Heart right ventricle (tissue), 16 donors: ENCODE measurements around the gene LIN9. TPM values are rescaled to one million over a fixed set of nuclear protein-coding genes. Genes with fewer than 3 reads are reported as not detected.
A peak's percentile ranks its signal among the peaks of the same experiment; 100 is the strongest.

Experiments used
- ATAC-seq, 8 donors: fragments of 200-7000 bp; cut with Tn5 transposase; one replicate each; pipeline ENCODE4 v1.9.1; 2020; ENCODE audit warnings: mild to moderate bottlenecking in 8 of 8, moderate library complexity in 8 of 8, moderate number of reproducible peaks in 1 of 8
- DNase-seq, 2 donors: peaks; one replicate each; pipeline ENCODE4 v3.0.0-alpha.2; 2020
- H3K27ac ChIP-seq, 10 donors: fragments of 200-600 bp; sonication (generic) in 2 of 10; one replicate each; pipeline versions ENCODE4 v1.5.0 to v1.8.0; 2020 to 2022; ENCODE audit warnings: mild to moderate bottlenecking in 3 of 10
- H3K27me3 ChIP-seq, 7 donors: fragments of 200-600 bp; one replicate each; pipeline ENCODE4 v1.8.0; 2021 to 2022; ENCODE audit warnings: mild to moderate bottlenecking in 2 of 7
- H3K36me3 ChIP-seq, 9 donors: fragments of 200-600 bp; sonication (generic) in 1 of 9; one replicate each; pipeline versions ENCODE4 v1.5.0 to v1.8.0; 2020 to 2022; ENCODE audit warnings: mild to moderate bottlenecking in 2 of 9
- H3K4me1 ChIP-seq, 9 donors: fragments of 200-600 bp; sonication (generic) in 1 of 9; one replicate each; pipeline versions ENCODE4 v1.5.0 to v1.8.0; 2020 to 2022; ENCODE audit warnings: mild to moderate bottlenecking in 4 of 9
- H3K4me3 ChIP-seq, 10 donors: fragments of 200-600 bp; sonication (generic) in 2 of 10; one replicate each; pipeline versions ENCODE4 v1.5.0 to v1.8.0; 2020 to 2022; ENCODE audit warnings: mild to moderate bottlenecking in 7 of 10, moderate library complexity in 2 of 10
- H3K9me3 ChIP-seq, 11 donors: fragments of 200-600 bp in 10 of 11; sonication (generic) in 2 of 11; one replicate each; pipeline versions ENCODE4 v1.5.0 to v1.8.0; 2013 to 2022; ENCODE audit warnings: mild to moderate bottlenecking in 2 of 11, control low read depth in 1 of 11, moderate library complexity in 1 of 11
- WGBS, 2 donors: extraction: QIAGEN DNeasy Blood & Tissue Kit; methylation state at CpG; one replicate each; pipeline ENCODE4 v1.1.7; 2013; ENCODE audit warnings: inconsistent platforms in 1 of 2; 5-methylcytosine and 5-hydroxymethylcytosine counted together
- intact Hi-C, 10 donors: fragments of 100-400 bp; cut with DNase I; formaldehyde crosslinking; loops; one replicate each; pipeline versions ENCODE4 v1.11.1 to v1.14.2; 2022
- polyA plus RNA-seq, 2 donors: library from polyadenylated mRNA; stranded (reverse); fragments of 200-250 nt; gene quantifications; one replicate each; pipeline ENCODE4 v1.2.3, GENCODE V29; 2013
- total RNA-seq, 10 donors: library from RNA; stranded (reverse); fragmentation: NEBNext Ultra II Directional in 3 of 10; extraction: Animal tissue kit (Norgen Biotek cat#: 25700) in 3 of 10; gene quantifications; one replicate each; pipeline versions ENCODE4 v1.2.1 to v1.2.4, GENCODE V29; 2021 to 2023
- TF ChIP-seq, protein P1 (sequence below), 9 donors: fragments of 200-600 bp; sonication (generic) in 2 of 9; IDR thresholded peaks; one replicate each; pipeline versions ENCODE4 v1.5.0 to v1.8.0; 2021 to 2022; ENCODE audit warnings: antibody characterized with exemption in 9 of 9, mild to moderate bottlenecking in 5 of 9, moderate library complexity in 1 of 9
- donor health status: Arrhythmogenic right ventricular cardiomyopathy.
- donor health status: ischemic (EF 13 %, LVEDD 7.1; RV severe dilation, severe dysfunction).
- donor health status: healthy with polysubstance abuse.
- donor health status: DM: no; HTN: yes; CAD: no.
- donor health status: DM: no; HTN: no; CAD: no.
- donor health status: ischemic (EF 25% LVEDD 6.9; RV normal size, moderate dysfunction).
- donor health status: ischemic (EF 25% LVEDD 5.7; RV mildly dilated, moderate dysfunction).
- donor health status: healthy.
- donor health status: DM: yes; HTN: yes; CAD: no.
- donor health status: Ischemic cardiomyopathy.
- donor health status: ischemic (EF 35%, LVEDD 5.7; RV mildly dilated, moderate dysfunction).
- donor health status: nonischemic (EF 11% LVEDD 7.7; RV severe dilation, severe dysfunction).
- donor health status: DM: yes; HTN: yes; CAD: no.
- donor health status: PGD.
- donor health status: ischemic (EF 29% LVEDD 5.4; RV normal size, mild dysfunction).
- donor health status: nonischemic (EF 23%, LVEDD 6.1; RV moderate dilation, normal function).

LIN9 gene
- total and polyA plus RNA-seq, 12 donors = 5.8 to 25.6 (median 18.0) TPM

DNA sequence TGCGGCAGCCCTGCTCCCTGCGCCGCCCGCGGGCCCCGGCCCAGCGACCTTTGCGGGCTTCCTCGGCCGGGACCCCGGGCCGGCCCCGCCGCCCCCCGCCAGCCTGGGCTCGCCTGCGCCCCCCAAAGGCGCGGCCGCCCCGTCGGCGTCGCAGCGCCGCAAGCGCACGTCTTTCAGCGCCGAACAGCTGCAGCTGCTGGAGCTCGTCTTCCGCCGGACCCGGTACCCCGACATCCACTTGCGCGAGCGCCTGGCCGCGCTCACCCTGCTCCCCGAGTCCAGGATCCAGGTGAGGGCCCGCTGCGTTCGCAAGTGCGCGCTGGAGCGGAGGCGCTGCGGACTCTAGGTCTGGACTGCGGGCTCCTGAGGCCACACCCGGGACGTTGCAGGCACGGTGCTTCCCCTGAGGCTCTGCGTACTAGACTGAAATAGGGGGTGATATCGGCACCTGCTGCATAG, 85.1 kb downstream of the LIN9 start:
- no peak for DNase-seq
- Histone ChIP-seq H3K27me3 (peaks cover 0 to 38% (median 11%) of the 10 kb centered on the region in 7 donors), H3K4me1 (peaks cover 0 to 10% (median 4%) of the 10 kb centered on the region in 9 donors), H3K4me3 (peak overlapping the region in 9 of 10 donors; percentile 40 to 57 (median 55)), H3K36me3 (no peaks in the 10 kb centered on the region), H3K27ac (no peak overlapping the region), H3K9me3 (no peaks in the 10 kb centered on the region)
- ATAC-seq = peak in 4 of 8 donors; percentile 33 to 45 (median 39)
- intact Hi-C loops = loop anchor here in 1 of 10 donors (5.0 kb wide), 1 partner anchor 98 kb away; no protein-coding TSS in a partner anchor
- WGBS, 2 donors = 1% methylated on average over 35 to 55 of the region's 55 CpGs
- TF ChIP-seq, protein P1, sequence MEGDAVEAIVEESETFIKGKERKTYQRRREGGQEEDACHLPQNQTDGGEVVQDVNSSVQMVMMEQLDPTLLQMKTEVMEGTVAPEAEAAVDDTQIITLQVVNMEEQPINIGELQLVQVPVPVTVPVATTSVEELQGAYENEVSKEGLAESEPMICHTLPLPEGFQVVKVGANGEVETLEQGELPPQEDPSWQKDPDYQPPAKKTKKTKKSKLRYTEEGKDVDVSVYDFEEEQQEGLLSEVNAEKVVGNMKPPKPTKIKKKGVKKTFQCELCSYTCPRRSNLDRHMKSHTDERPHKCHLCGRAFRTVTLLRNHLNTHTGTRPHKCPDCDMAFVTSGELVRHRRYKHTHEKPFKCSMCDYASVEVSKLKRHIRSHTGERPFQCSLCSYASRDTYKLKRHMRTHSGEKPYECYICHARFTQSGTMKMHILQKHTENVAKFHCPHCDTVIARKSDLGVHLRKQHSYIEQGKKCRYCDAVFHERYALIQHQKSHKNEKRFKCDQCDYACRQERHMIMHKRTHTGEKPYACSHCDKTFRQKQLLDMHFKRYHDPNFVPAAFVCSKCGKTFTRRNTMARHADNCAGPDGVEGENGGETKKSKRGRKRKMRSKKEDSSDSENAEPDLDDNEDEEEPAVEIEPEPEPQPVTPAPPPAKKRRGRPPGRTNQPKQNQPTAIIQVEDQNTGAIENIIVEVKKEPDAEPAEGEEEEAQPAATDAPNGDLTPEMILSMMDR (IDR thresholded peaks at IDR 0.05) = no peak

DNA sequence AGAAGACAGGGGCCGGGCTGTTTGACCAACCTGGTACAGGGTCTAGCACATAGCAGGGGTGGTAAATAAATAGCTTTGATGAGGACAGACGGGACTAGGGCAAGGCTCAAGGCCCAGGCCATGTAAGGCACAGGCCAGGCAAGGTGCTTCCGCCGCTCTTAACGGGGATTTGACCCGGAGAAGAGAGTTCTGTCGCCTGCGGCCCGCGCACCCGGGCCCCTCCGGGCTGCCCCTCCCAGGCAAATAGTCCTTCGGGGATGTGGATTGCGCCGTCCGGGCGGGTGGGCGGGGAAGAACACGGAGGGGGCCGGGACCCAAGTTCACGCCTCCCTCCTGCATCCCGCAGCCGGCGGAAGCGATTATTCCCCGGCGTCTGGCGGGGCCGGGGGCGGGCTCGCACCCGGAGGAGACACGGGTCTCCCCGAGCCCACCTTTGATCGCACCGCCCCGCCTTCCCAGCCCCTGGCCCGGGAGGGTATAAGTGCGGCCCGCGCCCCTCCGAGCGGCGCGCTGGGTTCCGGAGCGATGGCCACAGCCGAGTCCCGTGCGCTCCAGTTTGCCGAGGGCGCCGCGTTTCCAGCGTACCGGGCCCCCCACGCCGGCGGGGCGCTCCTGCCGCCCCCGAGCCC, 85.7 kb downstream of the LIN9 start, which contains the start of gene MIXL1:
TSS of gene MIXL1 (plus strand) at position 508 of the 629 bp plus-strand sequence. CDS start at position 526, 18 bp downstream.
- intact Hi-C loops = loop anchor here in 1 of 10 donors (5.0 kb wide), 1 partner anchor 99 kb away; no protein-coding TSS in a partner anchor
- TF ChIP-seq, protein P1 (IDR thresholded peaks at IDR 0.05) = no peak
- peaks cover 0 to 38% (median 11%) of the 10 kb centered on the region in 7 donors for H3K27me3 ChIP-seq
- H3K9me3 ChIP-seq = no peaks in the 10 kb centered on the region
- H3K36me3 ChIP-seq = no peaks in the 10 kb centered on the region
- DNase-seq = no peak
- no peak within 1 kb of the TSS for H3K27ac ChIP-seq
- peaks cover 0 to 10% (median 4%) of the 10 kb centered on the region in 9 donors for H3K4me1 ChIP-seq
- WGBS, 2 donors = 4 to 5% methylated on average over 54 to 62 of the region's 62 CpGs
- peak in 2 of 8 donors; percentile 52 to 53 for ATAC-seq
- peak within 1 kb of the TSS in 9 of 10 donors; percentile 40 to 57 (median 55) for H3K4me3 ChIP-seq

DNA sequence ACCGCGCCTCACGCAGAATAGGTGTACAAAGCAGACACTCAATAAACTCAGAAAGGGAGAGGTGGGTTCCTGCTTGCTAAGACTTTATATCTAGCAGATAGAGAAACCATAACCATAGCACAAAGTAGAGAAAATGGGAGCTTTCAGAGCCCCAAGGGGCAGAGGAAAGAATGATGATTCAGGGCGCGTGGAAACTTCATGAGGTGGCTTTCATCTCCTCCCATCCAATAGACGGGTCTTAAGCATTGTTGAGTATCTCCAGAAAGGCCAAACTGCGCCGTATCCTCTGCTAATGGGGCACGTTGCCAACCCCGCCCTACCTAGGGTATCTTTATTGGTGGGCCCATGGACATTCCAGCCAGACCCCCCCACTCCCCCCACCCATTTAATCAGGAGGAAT, 86.3 kb downstream of the LIN9 start:
- no peak overlapping the region for H3K4me3 ChIP-seq
- no peak overlapping the region for H3K27ac ChIP-seq
- WGBS, 2 donors = 90 to 94% methylated on average over 10 of the region's 10 CpGs
- TF ChIP-seq, protein P1 (IDR thresholded peaks at IDR 0.05) = no peak
- no peaks in the 10 kb centered on the region for H3K36me3 ChIP-seq
- peaks cover 0 to 10% (median 4%) of the 10 kb centered on the region in 9 donors for H3K4me1 ChIP-seq
- H3K27me3 ChIP-seq = peaks cover 0 to 38% (median 11%) of the 10 kb centered on the region in 7 donors
- no peak for DNase-seq
- intact Hi-C loops = loop anchor here in 1 of 10 donors (5.0 kb wide), 1 partner anchor 100 kb away; no protein-coding TSS in a partner anchor
- no peak for ATAC-seq
- no peaks in the 10 kb centered on the region for H3K9me3 ChIP-seq

DNA sequence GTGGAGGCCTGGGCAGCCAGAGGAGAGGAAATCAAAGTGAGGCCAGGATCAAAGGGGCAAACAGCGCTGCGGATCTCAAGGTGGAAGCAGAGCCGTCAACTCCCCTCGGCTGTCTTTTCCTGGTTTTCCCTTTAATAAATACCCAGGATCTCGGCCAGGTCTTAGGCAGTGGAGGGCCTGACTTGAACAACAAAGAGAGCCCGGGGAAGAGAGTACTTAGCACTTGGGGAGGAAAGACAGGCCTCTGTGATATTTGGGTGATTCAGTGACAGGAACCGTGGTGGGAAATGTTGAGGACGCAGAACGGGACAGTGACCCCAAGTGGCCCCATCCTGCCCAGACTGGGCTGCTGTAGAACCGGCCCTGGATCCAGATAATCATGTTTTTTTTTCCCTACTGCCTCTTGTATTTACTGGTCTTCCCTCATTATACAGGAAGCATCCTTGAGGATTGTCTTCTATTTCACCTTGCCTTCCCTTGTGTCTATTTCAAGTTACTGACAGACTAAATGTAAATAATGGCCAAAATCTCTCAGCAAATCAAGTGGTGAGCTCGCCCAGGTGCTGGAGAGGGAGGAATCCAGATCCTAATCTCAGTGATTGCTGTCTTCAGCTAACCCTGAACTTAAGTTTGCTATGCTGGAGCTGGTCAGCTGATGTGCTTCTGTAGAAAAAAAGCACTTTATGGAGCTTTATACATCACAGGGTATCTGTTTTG, 88.3 kb downstream of the LIN9 start:
- no peak for ATAC-seq
- peaks cover 0 to 32% (median 11%) of the 10 kb centered on the region in 7 donors for H3K27me3 ChIP-seq
- no peaks in the 10 kb centered on the region for H3K9me3 ChIP-seq
- whole genome bisulfite sequencing, 2 donors = 53 to 54% methylated on average over 11 of the region's 11 CpGs
- no peak overlapping the region for H3K4me3 ChIP-seq
- TF ChIP-seq, protein P1 (IDR thresholded peaks at IDR 0.05) = no peak
- no peak for DNase-seq
- intact Hi-C loops = loop anchor here in 1 of 10 donors (5.0 kb wide), 1 partner anchor 102 kb away; no protein-coding TSS in a partner anchor
- no peaks in the 10 kb centered on the region for H3K36me3 ChIP-seq
- no peak overlapping the region for H3K27ac ChIP-seq
- peaks cover 0 to 10% (median 4%) of the 10 kb centered on the region in 9 donors for H3K4me1 ChIP-seq
